RPMI8226 (cell line): ENCODE measurements around the gene CCDC142.
"Not testable (repeated sequence)": the region's sequence is repeated elsewhere in the genome, so short reads cannot be mapped to it uniquely, and the experiment has no call there.

Source experiments
- DNase-seq: peaks from one replicate; pipeline ENCODE4 v3.0.0-alpha.2; 2015

The CCDC142 gene

GRCh38 chr2:74497777-74498499, 15.1 kb upstream of the CCDC142 start:
- DNase-seq, result peak; percentile 32

- DNase-seq, result no peak
Measured at GRCh38 chr2:74496997-74497776, 14.4 kb upstream of the CCDC142 start.

GRCh38 chr2:74495440-74495839, 12.6 kb upstream of the CCDC142 start:
- no peak for DNase-seq

GRCh38 chr2:74493546-74493945, 10.7 kb upstream of the CCDC142 start:
- no peak for DNase-seq

GRCh38 chr2:74491648-74492544, 9.1 kb upstream of the CCDC142 start:
- DNase-seq, result no peak

GRCh38 chr2:74489906-74490305, 7.1 kb upstream of the CCDC142 start:
- DNase-seq, result no peak

GRCh38 chr2:74488643-74489481, 6.1 kb upstream of the CCDC142 start:
- DNase-seq, result no peak

GRCh38 chr2:74486141-74486540, 3.3 kb upstream of the CCDC142 start:
- DNase-seq, result no peak

- not testable (repeated sequence) for DNase-seq
Measured at GRCh38 chr2:74483675-74484164, 922 bp upstream of the CCDC142 start.

- peak; percentile 68 for DNase-seq
Measured at GRCh38 chr2:74481961-74482800, 617 bp downstream of the CCDC142 start.

- DNase-seq, result no peak
Measured at GRCh38 chr2:74481431-74481830, 1.4 kb downstream of the CCDC142 start.

GRCh38 chr2:74474899-74475298, 7.9 kb downstream of the CCDC142 start:
- no peak for DNase-seq

- no peak for DNase-seq
Measured at GRCh38 chr2:74474481-74474880, 8.3 kb downstream of the CCDC142 start.

GRCh38 chr2:74472945-74473258, 9.9 kb downstream of the CCDC142 start:
- no peak for DNase-seq

- DNase-seq, result peak; percentile 98
Measured at GRCh38 chr2:74472086-74472944, 10.5 kb downstream of the CCDC142 start, which contains the start of gene MRPL53. Gene MRPL53 (minus strand): TSS chr2:74472680. CDS start chr2:74472660, 20 bp downstream.

- DNase-seq, result peak; percentile 1
Measured at GRCh38 chr2:74471332-74472065, 11.3 kb downstream of the CCDC142 start.

- not testable (repeated sequence) for DNase-seq
Measured at GRCh38 chr2:74470742-74471141, 12.1 kb downstream of the CCDC142 start.

GRCh38 chr2:74464406-74464805, 18.4 kb downstream of the CCDC142 start:
- DNase-seq, result no peak

- DNase-seq, result no peak
Measured at GRCh38 chr2:74462786-74463105, 20.1 kb downstream of the CCDC142 start.
